ENCODE measurements around the gene TFAP2A. TPM values are rescaled to one million over a fixed set of nuclear protein-coding genes. Genes with fewer than 3 reads are reported as not detected.

TFAP2A gene
- polyA plus RNA-seq, 1 donor (not counting 4 experiments of a cell fraction or from before 2014, with no cell fraction given), result 30.2 TPM

DNA sequence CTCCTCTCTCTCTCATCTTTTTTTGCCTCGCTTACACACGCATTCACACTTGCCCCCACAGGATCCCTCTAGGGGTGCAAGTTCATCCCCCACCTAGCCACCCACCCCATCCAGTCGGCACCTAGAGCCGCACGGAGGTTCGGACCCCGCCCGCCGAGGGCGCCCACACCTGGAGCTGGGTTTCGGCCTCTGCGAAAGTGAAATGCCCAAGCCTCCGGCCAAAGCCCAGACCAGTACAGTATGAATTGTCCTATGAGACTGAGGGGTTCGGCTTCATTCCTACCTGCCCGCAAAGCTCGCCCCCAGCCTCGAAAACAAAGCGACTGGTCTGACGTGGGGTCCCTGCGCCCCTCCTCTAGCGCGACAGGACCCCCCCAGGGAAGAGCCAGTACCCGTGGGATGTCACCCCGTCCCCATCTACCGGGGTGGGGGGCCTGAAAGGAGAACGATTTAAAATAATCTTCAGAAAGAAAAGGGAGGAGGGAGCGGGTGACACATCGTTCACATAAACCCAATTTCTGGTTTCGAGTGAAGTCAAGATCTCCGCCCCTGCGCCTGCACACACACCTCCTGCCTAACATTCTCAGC lies 1.5 kb downstream of the TFAP2A start:
- Histone ChIP-seq H3K9me3 (ENCODE audit: control insufficient read depth, low read depth, low read length) (no peaks in the 10 kb centered on the region), H4K20me1 (ENCODE audit: control insufficient read depth, extremely low read depth, insufficient read depth, low read length) (peaks cover 24% of the 10 kb centered on the region), H3K4me1 (ENCODE audit: control insufficient read depth, extremely low read depth, insufficient read depth, low read length) (peaks cover 10% of the 10 kb centered on the region), H3K9ac (ENCODE audit: control insufficient read depth, extremely low read depth, insufficient read depth, low read length) (peak overlapping the region; percentile 100), H3K79me2 (ENCODE audit: control insufficient read depth, insufficient read depth, low read length) (peaks cover 97% of the 10 kb centered on the region), H3K9me1 (ENCODE audit: control insufficient read depth, extremely low read depth, insufficient read depth, low read length) (no peaks in the 10 kb centered on the region), H3K27me3 (ENCODE audit: control insufficient read depth, extremely low read depth, insufficient read depth, low read length) (no peaks in the 10 kb centered on the region), H3K4me2 (ENCODE audit: control insufficient read depth, extremely low read depth, insufficient read depth, low read depth, low read length) (peak overlapping the region; percentile 62), H2AFZ (ENCODE audit: control insufficient read depth, low read length) (no peak overlapping the region), H3K36me3 (ENCODE audit: control insufficient read depth in 2 of 2, extremely low read depth in 1 of 2, insufficient read depth in 2 of 2, low read length in 2 of 2) (peaks cover 4 to 43% of the 10 kb centered on the region in 2 experiments), H3K4me3 (ENCODE audit: control insufficient read depth in 2 of 3, extremely low read depth in 1 of 3, insufficient read depth in 2 of 3, low read depth in 1 of 3, low read length in 3 of 3) (peak overlapping the region; percentile 65 to 99 (median 88)), H3K27ac (ENCODE audit: control insufficient read depth, insufficient read depth, low read length) (peak overlapping the region; percentile 100)
- DNase-seq (ENCODE audit: low read depth, low spot score) (no peak), FAIRE-seq (no peak)
- dilution Hi-C loops (cut with MboI; ENCODE audit: extremely low pct_ligation_motif_present, low sequenced_read_pairs), result no loop called here
- no peak for TF ChIP-seq EZH2 (IDR thresholded peaks at IDR 0.05; ENCODE audit: low read length)
- TF ChIP-seq, protein P1, sequence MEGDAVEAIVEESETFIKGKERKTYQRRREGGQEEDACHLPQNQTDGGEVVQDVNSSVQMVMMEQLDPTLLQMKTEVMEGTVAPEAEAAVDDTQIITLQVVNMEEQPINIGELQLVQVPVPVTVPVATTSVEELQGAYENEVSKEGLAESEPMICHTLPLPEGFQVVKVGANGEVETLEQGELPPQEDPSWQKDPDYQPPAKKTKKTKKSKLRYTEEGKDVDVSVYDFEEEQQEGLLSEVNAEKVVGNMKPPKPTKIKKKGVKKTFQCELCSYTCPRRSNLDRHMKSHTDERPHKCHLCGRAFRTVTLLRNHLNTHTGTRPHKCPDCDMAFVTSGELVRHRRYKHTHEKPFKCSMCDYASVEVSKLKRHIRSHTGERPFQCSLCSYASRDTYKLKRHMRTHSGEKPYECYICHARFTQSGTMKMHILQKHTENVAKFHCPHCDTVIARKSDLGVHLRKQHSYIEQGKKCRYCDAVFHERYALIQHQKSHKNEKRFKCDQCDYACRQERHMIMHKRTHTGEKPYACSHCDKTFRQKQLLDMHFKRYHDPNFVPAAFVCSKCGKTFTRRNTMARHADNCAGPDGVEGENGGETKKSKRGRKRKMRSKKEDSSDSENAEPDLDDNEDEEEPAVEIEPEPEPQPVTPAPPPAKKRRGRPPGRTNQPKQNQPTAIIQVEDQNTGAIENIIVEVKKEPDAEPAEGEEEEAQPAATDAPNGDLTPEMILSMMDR (optimal IDR thresholded peaks at IDR 0.05 in 1 of 3, IDR thresholded peaks at IDR 0.05 in 1 of 3, conservative IDR thresholded peaks at IDR 0.05 in 1 of 3; ENCODE audit: extremely low read depth in 1 of 3, insufficient read depth in 2 of 3, low read length in 3 of 3), result no peak

DNA sequence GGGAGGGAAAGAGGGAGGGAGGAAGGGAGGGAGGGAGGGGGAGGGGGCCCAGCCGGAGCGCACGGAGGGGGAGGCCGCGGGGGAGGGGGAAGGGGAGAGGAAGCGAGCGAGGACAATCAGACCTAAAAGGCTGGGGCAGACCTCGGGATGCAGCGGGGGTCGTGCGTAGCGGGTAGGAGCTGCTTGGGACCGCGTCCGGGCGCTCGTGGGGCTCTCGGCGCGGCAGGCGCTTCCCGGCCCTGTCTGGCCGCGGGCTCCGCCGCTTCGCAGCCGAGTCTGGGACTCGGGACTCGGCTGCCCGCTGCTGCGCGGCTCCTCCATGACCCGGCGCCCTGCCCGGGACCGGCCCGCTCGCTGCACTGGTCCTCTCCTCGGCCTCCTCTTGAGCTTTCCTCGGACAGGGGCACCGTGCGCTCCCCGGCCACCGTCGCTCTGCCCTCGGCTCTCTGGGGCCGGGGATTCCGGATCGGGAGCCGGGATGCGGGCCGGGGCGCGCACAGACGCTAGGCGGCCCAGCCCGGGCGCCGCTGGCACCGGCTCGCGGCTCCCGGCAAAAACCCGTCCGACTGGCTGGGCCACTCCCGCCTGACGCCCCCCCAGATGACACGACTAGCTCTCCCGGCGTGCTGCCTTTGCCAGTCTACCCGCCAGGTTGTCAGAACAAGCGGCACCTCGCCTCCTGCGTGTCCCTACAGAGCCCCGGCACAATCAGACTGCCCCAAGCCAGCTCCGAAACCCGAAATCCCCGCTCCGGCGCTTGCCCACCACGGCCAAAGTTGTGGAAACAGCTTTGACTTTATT lies 2.2 kb downstream of the TFAP2A start:
- dilution Hi-C loops (cut with MboI; ENCODE audit: extremely low pct_ligation_motif_present, low sequenced_read_pairs), result no loop called here
- no peaks in the 10 kb centered on the region for H3K27me3 ChIP-seq (ENCODE audit: control insufficient read depth, extremely low read depth, insufficient read depth, low read length)
- H3K36me3 ChIP-seq (ENCODE audit: control insufficient read depth in 2 of 2, extremely low read depth in 1 of 2, insufficient read depth in 2 of 2, low read length in 2 of 2), result peaks cover 6 to 37% of the 10 kb centered on the region in 2 experiments
- DNase-seq (ENCODE audit: low read depth, low spot score) (no peak), FAIRE-seq (no peak)
- peaks cover 7% of the 10 kb centered on the region for H3K4me1 ChIP-seq (ENCODE audit: control insufficient read depth, extremely low read depth, insufficient read depth, low read length)
- H2AFZ ChIP-seq (ENCODE audit: control insufficient read depth, low read length), result no peak overlapping the region
- TF ChIP-seq EZH2 (IDR thresholded peaks at IDR 0.05; ENCODE audit: low read length), result no peak
- TF ChIP-seq, protein P1 (optimal IDR thresholded peaks at IDR 0.05 in 1 of 3, IDR thresholded peaks at IDR 0.05 in 1 of 3, conservative IDR thresholded peaks at IDR 0.05 in 1 of 3; ENCODE audit: extremely low read depth in 1 of 3, insufficient read depth in 2 of 3, low read length in 3 of 3), result no peak
- peaks cover 24% of the 10 kb centered on the region for H4K20me1 ChIP-seq (ENCODE audit: control insufficient read depth, extremely low read depth, insufficient read depth, low read length)
- no peaks in the 10 kb centered on the region for H3K9me1 ChIP-seq (ENCODE audit: control insufficient read depth, extremely low read depth, insufficient read depth, low read length)
- peak overlapping the region; percentile 100 for H3K27ac ChIP-seq (ENCODE audit: control insufficient read depth, insufficient read depth, low read length)
- H3K9ac ChIP-seq (ENCODE audit: control insufficient read depth, extremely low read depth, insufficient read depth, low read length), result peak overlapping the region; percentile 100
- peak overlapping the region; percentile 65 to 99 (median 98) for H3K4me3 ChIP-seq (ENCODE audit: control insufficient read depth in 2 of 3, extremely low read depth in 1 of 3, insufficient read depth in 2 of 3, low read depth in 1 of 3, low read length in 3 of 3)
- H3K9me3 ChIP-seq (ENCODE audit: control insufficient read depth, low read depth, low read length), result no peaks in the 10 kb centered on the region
- peak overlapping the region; percentile 62 for H3K4me2 ChIP-seq (ENCODE audit: control insufficient read depth, extremely low read depth, insufficient read depth, low read depth, low read length)
- peaks cover 97% of the 10 kb centered on the region for H3K79me2 ChIP-seq (ENCODE audit: control insufficient read depth, insufficient read depth, low read length)
